GM19438 (cell line): ENCODE results near the gene CNOT1.
"Not testable (repeated sequence)": the region's sequence is repeated elsewhere in the genome, so short reads cannot be mapped to it uniquely, and the experiment has no call there.

Source experiments
- ATAC-seq: cut with Tn5 transposase; IDR thresholded peaks from one replicate; pipeline ENCODE4 v1.9.1; 2021; ENCODE audit warnings: low read depth; ENCODE audit not compliant: unreplicated experiment

CNOT1 gene

DNA sequence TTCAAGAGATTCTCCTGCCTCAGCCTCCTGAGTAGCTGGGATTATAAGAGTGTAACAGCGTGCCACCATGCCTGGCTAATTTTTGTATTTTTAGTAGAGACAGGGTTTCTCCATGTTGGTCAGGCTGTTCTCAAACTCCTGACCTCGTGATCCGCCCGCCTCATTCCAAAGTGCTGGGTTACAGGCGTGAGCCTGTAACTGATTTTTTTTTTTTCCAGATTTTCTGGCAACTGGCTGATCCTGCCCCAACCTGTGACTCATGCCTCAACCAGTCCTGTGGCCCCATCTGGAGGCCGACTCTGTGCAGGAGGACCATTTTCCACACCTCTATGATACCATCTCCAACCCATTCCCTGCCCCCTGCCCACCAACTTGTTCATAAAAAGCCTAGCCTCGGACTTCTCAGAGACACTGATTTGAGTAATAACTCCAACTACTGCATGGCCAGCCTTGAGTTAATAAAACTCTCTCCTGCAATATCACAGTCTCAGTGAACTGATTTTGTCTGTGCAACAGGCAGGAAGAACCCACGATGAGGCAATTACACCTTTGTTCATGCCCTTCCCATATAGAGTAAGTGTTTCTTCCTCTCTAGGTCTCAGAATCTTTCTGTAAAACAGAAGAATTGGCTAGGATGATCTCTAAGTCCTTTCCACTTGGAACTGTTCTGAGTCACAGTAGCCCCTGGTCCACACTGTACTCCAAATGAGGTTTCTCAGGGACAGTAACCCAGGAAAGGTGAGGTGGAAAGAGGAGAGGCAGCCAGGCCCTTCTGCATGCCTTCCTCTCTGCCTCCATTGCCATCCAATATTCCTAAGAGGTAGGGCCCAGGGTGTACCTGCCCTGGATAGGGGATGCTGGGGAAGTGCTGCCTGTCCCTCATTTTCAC lies 8.8 kb upstream of the CNOT1 start:
- ATAC-seq: no peak

DNA sequence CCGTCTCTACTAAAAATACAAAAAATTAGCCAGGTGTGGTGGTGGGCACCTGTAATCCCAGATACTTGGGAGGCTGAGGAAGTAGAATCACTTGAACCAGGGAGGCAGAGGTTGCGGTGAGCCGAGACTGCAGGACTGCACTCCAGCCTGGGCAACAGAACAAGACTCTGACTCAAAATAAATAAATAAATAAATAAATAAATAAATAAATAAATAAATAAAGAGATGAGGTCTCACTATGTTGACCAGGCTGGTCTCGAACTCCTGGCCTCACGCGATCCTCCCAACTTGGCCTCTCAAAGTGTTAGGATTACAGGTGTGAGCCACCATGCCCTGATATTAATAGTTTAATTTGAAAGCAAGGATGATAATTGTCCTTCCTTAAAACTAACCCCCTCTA lies 7.4 kb upstream of the CNOT1 start:
- ATAC-seq: not testable (repeated sequence)

DNA sequence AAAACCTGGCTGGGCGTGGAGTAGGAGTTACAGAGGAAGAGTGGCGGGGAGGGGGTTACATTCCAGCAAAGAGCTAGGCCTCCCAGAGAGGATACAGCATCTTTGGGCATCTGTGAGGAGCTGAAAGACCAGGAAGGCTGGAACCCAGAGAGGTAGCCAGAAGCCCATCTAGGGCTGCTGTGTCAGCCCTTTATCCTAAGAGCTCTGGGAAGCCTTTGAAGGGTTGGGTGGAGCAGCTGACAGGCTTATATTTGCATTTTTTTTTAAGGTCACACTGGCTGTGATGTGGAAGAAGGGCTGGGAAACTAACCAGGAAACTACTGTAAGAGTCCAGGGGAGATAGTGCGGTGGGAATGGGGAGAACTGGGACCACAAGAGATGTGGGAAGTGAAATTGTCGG lies 6.8 kb upstream of the CNOT1 start:
- no peak for ATAC-seq

DNA sequence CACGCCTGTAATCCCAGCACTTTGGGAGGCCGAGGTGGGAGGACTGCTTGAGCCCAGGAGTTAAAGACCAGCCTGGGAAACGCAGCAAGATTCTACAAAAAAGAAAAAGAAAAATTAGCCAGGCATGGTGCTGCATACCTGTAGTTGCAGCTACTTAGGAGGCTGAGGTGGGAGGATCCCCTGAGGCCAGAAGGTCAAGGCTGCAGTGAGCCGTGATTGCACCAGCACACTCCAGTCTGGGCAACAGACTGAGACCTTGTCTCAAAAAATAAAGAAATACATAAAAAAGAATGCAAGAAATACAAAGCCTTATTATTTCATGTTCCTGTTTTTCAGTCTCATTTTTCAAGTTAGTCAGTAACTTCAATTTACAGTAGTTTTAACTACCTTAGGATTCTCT lies 5.9 kb upstream of the CNOT1 start:
- no peak for ATAC-seq

DNA sequence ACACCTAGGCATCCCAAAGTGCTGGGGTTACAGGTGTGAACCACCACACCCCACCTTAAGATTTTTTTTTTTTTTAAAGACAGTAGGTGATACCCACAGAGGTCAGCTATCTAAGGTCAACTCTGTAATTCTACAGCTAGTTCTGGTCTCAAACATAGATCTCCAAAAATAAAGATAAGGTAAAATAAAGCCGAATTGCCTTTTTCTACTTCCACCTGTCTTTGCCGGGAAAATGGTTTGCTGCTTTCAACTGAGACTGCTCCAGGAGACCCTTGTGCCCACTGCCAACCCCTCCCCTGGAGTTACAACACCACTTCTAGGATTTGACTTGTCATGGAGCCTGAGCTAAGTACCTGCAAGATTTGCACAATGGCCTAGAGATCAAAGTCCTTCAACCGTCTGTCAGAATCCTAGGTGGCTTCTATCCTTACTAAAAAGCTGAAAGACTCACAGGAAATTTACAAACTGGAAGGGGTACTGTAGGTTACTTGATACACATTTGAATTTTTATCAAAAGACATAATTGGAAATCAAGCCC lies 4.7 kb upstream of the CNOT1 start:
- no peak for ATAC-seq

DNA sequence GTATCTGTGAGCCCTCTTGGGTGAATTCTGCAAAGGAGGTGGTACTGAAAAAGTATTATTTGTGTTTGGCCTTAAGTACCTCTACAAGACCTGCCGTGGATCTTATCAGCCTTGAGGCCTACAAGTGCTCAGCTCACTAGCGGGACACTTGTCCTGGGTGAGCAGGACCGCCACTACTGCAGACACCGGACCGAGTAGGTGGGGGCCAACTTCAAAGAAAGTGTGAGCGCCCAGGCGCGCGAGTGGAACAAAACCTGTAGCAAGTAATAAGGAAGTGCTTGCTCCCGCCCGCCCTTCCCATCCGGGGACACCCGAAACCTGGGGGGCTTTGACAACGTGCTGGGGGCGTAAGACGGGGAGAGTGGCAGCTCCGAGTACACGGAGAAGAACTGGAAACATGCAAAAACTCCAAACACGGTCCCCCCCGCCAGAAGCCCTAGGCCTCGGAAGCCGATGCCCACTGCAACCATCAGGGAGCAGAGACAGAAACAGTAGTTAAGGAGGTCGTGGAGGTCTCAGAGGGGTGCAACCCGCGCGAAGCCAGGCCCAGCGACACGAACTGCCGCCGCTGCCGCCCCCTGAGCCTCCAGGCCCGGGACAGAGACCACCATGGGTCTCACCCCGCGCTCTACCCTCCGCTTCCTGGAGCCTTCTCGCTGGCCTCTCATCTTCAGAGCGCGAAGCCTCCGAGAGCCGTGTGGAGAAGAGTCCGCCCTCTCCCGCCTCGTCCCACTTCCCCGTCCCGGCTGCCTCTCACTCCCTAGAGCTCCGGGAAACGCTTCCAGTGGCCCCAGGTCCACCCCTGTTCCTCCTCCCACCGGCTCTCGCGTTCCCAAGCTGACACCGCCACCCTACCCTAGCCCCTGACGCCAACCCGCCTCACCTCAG lies 537 bp downstream of the CNOT1 start:
- ATAC-seq: peak; percentile 9

DNA sequence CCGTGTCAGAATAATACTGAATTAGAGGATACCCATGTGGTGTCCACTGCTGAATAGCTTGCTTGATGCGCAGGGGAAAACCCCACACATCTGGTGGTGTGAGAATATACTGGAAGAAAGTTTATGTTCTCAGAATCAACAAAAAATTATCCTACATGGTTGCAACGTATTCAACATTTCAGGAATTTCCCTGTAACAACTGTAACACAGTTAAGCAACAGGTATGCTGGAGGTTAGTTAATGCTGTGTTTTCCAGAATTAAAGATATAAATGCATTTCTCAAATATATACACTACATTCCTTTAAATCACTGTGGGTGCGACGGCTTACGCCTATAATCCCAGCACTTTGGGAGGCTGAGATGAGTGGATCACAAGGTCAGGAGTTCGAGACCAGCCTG lies 5.4 kb downstream of the CNOT1 start:
- no peak for ATAC-seq

DNA sequence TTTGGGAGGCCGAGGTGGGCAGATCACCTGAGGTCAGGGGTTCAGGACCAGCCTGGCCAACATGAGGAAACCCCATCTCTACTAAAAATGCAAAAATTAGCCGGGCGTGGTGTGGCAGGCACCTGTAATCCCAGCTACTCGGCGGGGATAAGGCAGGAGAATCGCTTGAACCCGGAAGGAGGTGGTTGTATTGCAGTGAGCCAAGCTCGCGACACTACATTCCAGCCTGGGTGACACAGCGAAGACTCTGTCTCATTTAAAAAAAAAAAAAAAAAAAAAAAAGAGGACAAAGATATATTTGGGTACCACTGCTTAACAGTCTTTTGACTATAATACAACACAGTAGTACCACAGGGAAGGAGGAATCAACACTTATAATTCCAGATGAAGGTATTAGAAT lies 9.2 kb downstream of the CNOT1 start:
- ATAC-seq: no peak

DNA sequence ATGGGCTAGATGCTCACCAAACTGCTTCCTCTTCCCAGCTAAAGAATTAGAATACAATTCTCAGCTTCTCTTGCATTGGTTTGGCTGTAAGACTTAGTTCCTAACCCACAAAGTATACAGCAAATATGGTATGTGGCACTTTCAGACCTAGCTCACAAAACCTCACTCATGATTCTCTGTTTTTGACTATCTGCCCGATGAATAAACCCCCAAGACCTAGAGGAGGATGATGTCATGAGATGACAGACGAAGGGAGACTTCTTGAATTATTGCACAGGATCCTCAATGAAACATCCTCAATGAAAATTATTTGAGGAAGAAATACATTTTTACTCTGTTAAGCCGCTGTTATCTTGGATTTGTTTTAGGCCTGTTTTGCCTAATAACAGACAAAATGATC lies 14.3 kb downstream of the CNOT1 start:
- ATAC-seq: no peak

DNA sequence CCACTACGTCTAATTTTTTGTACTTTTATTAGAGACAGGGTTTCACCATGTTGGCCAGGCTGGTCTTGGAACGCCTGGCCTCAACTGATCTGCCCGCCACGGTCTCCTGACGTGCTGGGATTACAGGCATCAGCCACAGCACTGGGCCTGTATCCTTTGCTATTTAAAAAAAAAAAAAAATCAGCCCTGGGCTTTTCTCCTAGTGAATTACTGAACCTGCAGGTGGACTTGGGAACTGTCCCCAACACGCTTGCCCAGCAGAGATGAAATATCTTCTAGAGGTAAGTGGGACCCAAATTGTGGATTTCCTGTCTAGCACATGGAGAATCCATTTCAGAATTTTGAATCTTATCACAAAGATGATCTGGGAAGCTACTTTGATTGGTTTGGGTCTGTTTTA lies 14.8 kb downstream of the CNOT1 start:
- no peak for ATAC-seq

DNA sequence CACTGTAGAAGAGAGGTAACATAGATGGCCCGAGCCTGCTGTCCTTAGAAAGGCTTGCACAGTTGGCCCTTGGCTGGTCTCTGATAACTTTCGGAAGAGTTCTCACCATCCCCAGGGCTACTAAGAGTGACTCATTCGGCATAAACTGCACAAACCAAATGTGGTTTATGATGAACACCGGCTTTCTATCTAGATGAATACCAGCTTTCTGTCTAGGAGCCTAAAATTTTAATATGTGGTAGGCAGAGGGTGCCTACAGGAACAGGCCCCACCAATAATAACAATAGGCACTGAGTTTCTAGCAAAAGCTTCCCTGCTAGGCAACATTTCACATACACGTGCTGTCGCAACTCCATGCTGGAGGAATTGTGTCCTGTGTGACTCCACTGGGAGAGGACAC lies 15.4 kb downstream of the CNOT1 start:
- ATAC-seq: no peak

DNA sequence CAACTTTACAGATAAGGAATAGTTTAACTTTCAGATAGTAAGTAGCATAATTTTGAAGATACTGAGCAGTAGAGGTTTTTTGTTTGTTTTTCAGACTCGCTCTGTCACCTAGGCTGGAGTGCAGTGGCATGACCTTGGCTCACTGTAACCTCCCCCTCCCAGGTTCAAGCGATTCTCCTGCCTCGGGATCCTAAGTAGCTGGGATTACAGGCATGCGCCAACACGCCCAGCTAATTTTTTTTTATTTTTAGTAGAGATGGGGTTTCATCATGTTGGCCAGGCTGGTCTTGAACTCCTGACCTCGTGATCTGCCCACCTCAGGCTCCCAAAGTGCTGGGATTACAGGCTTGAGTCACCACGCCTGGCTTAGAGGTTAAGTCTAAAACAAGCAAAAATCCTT lies 16.7 kb downstream of the CNOT1 start:
- ATAC-seq: not testable (repeated sequence)

DNA sequence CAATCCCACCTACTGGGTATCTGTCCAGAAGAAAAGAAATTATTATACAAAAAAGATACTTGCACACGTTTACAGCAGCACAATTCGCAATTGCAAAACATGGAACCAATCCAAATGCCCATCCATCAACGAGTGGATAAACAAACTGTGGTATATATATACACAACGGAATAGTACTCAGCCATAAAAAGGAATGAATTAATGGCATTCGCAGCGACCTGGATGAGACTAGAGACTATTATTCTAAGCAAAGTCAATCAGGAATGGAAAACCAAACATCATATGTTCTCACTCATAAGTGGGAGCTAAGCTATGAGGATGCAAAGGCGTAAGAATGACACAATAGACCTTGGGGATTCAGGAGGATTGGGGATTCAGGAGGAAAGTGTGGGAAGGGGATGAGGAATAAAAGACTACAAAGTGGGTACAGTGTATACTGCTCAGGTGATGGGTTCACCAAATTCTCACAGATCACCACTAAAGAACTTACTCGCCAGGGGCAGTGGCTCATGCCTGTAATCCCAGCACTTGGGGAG lies 21.0 kb downstream of the CNOT1 start:
- no peak for ATAC-seq

DNA sequence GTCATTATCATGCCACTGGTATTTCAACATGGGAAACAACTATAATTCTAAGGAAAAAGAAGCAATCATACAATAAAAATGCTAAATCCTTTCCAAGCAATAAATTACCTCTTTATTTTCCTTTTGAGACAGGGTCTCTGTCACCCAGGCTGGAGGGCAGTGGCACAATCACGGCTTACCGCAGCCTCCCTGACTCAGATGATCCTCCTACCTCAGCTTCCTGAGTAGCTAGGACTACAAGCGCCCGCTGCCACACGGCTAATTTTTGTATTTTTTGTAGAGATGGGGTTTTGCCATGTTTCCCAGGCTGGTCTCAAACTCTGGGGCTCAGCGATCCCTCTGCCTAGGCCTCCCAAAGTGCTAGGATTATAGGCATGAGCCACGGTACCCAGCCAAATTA lies 24.1 kb downstream of the CNOT1 start:
- ATAC-seq: no peak

DNA sequence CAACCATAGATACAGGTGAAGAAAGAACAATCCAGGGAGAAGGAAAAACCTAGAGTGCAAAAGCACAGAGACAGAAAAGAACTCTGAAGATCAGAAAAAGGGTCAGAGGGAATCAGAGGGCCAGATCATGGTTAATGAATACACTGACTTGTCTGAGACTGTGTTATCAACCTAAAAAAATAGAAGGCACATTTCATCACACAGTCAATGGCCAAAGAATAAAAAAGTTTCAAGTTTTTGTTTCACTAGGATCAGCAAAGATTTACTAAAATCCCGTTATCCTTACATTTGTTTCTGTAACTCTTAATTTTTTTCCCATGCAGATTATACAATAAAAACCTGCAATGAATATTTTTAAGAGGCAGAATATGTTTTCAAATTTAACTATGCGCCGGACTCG lies 38.5 kb downstream of the CNOT1 start:
- no peak for ATAC-seq

DNA sequence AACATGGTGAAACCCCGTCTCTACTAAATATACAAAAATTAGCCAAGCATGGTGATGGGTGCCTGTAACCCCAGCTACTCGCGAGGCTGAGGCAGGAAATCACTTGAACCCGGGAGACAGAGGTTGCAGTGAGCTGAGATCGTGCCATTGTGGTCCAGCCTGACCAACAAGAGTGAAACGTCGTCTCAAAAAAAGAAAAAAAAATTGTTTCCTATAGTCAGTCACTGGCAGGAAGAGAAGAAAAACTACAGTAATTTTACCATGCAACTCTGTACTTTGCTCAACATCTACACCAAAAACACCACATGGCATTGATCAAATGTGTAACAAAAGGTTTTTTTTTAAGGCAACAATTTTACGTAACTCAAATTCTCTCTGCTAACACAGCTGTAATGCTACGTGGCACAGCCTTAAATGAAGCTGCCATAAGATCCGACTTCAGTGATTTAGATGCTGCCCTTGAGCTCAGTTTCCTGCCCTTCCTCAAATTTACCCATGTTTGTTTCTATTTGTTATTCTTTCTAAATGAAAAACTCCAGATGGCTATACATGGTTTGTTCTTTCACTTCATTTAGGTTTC lies 40.2 kb downstream of the CNOT1 start:
- ATAC-seq: no peak

DNA sequence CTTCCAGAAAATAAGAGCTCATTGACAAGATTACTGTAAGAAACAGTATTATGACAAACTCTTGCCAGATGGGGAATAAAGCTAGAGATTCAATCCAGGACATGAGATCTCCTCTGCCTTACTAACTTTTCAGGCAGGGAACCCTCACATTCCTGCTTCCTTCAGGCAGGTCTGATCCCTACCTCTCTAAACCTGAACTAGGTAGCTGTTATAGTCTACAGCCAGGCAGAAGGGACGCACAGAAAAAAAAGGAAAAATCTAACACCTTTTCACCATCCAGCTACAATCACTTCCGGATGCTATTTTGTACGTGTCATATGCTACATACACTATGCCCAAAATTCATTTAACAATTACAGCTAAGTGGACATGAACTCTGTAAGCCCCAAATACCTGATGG lies 41.2 kb downstream of the CNOT1 start:
- no peak for ATAC-seq

DNA sequence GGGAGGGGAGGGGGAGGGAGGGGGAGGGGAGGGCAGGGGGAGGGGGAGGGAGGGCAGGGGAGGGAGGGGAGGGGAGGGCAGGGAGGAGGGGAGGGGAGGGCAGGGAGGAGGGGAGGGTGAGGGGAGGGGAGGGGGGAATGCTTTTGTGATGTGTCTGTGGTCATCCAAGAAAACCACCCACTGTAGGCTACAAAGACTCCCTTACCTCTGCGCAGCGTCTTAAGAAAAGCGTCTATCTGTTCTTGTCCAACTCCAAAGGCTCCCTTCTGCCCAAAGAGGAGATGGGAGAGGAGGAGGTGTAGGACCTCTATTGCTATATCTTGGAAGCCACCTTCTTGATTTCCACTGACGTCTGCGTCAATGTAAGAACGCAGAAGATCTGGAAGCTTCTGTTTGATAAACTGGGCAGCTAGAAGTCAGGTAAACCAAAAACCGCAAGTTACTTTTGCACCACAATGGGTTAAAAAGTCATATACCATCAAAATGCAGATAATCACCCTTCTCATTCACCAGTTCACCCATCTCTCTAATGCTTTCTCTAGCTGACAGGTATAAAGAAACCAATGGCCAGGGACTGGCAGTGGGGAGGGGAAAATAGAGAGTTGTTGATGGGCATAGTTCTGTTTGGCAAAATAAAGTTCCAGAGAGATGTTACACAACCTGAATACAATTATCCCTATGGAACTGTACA lies 43.1 kb downstream of the CNOT1 start:
- ATAC-seq: no peak

DNA sequence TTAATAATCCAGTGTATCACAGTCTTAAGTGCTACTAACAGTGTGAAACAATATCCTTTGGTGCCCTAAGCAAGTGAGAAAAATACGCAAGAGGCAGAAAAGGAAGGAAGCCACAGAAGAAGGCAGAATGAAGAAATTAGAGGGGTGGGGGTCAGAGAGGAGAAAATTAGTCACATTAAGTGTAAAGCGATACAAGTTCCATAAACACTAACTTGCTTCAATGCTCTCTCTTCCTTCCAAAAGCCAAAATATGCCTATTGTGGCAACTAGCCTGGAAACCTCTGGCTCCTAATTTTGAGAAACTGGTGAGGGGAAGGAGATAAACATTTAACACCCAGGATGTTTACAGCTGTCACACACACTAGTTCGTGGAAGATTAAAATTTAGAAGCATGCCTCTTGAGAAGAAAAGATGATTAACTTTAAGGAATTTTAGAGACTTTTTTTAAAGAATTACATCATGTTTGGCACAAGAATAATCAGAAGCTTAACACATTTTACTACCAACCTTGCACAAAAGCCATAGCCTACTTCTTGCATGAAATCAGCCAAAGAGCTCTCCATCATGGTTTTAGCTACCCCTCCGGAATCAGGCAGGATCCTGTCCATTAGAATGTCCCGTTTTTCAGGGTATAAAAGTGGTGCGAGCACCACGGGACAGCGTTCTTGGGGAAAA lies 44.7 kb downstream of the CNOT1 start:
- ATAC-seq: no peak
